Osteocyte (in vitro differentiated cells): ENCODE results near the gene CHD5. TPM values are rescaled to one million over a fixed set of nuclear protein-coding genes. Genes with fewer than 3 reads are reported as not detected.

ENCODE experiments used
- DNase-seq: peaks from one replicate; pipeline ENCODE4 v3.0.0; 2021; ENCODE audit warnings: mixed read lengths; ENCODE audit not compliant: unreplicated experiment; ENCODE audit errors: extremely low spot score
- H3K27ac Mint-ChIP-seq: one replicate; pipeline ENCODE4 v1.8.0; 2021; ENCODE audit warnings: mild to moderate bottlenecking, mixed read lengths; ENCODE audit not compliant: unreplicated experiment
- H3K27me3 Mint-ChIP-seq: one replicate; pipeline ENCODE4 v1.8.0; 2021; ENCODE audit warnings: mixed read lengths; ENCODE audit not compliant: unreplicated experiment
- H3K36me3 Mint-ChIP-seq: one replicate; pipeline ENCODE4 v1.8.0; 2021; ENCODE audit warnings: mixed read lengths; ENCODE audit not compliant: unreplicated experiment
- H3K4me1 Mint-ChIP-seq: one replicate; pipeline ENCODE4 v1.8.0; 2021; ENCODE audit warnings: mixed read lengths; ENCODE audit not compliant: unreplicated experiment
- H3K4me3 Mint-ChIP-seq: one replicate; pipeline ENCODE4 v1.8.0; 2021; ENCODE audit warnings: mild to moderate bottlenecking, moderate library complexity, mixed read lengths; ENCODE audit not compliant: unreplicated experiment
- H3K9me3 Mint-ChIP-seq: one replicate; pipeline ENCODE4 v1.8.0; 2021; ENCODE audit warnings: mixed read lengths; ENCODE audit not compliant: unreplicated experiment
- total RNA-seq: library from RNA; stranded (reverse); gene quantifications from 2 replicates; pipeline ENCODE4 v1.2.1, GENCODE V29; 2021
- TF ChIP-seq, protein P1 (sequence below): fragments of 200-600 bp; sonication (generic); IDR thresholded peaks from 2 replicates; pipeline ENCODE4 v1.5.0; 2021; ENCODE audit warnings: antibody characterized with exemption, mild to moderate bottlenecking, moderate library complexity

The CHD5 gene
- total RNA-seq, 1 donor from 2014 or later, result 0.43 TPM

- peaks cover 3% of the 10 kb centered on the region for H3K27me3 Mint-ChIP-seq
- H3K27ac Mint-ChIP-seq, result no peak overlapping the region
- no peaks in the 10 kb centered on the region for H3K4me1 Mint-ChIP-seq
- no peaks in the 10 kb centered on the region for H3K9me3 Mint-ChIP-seq
- no peaks in the 10 kb centered on the region for H3K36me3 Mint-ChIP-seq
- H3K4me3 Mint-ChIP-seq, result no peak overlapping the region
- TF ChIP-seq, protein P1, sequence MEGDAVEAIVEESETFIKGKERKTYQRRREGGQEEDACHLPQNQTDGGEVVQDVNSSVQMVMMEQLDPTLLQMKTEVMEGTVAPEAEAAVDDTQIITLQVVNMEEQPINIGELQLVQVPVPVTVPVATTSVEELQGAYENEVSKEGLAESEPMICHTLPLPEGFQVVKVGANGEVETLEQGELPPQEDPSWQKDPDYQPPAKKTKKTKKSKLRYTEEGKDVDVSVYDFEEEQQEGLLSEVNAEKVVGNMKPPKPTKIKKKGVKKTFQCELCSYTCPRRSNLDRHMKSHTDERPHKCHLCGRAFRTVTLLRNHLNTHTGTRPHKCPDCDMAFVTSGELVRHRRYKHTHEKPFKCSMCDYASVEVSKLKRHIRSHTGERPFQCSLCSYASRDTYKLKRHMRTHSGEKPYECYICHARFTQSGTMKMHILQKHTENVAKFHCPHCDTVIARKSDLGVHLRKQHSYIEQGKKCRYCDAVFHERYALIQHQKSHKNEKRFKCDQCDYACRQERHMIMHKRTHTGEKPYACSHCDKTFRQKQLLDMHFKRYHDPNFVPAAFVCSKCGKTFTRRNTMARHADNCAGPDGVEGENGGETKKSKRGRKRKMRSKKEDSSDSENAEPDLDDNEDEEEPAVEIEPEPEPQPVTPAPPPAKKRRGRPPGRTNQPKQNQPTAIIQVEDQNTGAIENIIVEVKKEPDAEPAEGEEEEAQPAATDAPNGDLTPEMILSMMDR, result no peak
- DNase-seq, result no peak
Observed at GRCh38 chr1:6167391-6168303, 12.5 kb downstream of the CHD5 start.

- no peak for DNase-seq
- H3K4me3 Mint-ChIP-seq, result no peak overlapping the region
- no peaks in the 10 kb centered on the region for H3K9me3 Mint-ChIP-seq
- H3K4me1 Mint-ChIP-seq, result no peaks in the 10 kb centered on the region
- H3K36me3 Mint-ChIP-seq, result no peaks in the 10 kb centered on the region
- TF ChIP-seq, protein P1, result no peak
- H3K27ac Mint-ChIP-seq, result no peak overlapping the region
- H3K27me3 Mint-ChIP-seq, result peaks cover 3% of the 10 kb centered on the region
Observed at GRCh38 chr1:6166655-6167390, 13.3 kb downstream of the CHD5 start.

DNA sequence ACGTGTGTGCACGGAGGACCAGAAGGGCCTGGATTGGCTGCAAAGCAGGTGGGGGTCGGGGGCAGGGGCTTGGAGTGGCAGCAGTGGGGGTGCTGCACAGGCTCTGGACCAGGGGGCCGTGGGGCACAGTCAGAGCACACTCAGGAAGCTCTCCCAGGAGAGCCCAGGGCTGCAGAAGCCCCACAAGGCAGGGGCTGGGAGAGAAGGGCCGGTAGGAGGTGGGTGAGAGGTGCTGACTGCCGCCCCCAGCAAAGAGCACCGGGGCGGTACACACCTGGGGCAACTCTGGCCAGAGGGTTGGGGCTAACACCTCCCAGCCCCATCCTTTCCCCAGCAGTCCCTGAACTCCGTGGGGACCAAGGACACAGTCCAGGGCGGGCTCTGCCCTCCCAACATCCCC lies 13.9 kb downstream of the CHD5 start:
- TF ChIP-seq, protein P1, result no peak
- H3K4me3 Mint-ChIP-seq, result no peak overlapping the region
- DNase-seq, result no peak

DNA sequence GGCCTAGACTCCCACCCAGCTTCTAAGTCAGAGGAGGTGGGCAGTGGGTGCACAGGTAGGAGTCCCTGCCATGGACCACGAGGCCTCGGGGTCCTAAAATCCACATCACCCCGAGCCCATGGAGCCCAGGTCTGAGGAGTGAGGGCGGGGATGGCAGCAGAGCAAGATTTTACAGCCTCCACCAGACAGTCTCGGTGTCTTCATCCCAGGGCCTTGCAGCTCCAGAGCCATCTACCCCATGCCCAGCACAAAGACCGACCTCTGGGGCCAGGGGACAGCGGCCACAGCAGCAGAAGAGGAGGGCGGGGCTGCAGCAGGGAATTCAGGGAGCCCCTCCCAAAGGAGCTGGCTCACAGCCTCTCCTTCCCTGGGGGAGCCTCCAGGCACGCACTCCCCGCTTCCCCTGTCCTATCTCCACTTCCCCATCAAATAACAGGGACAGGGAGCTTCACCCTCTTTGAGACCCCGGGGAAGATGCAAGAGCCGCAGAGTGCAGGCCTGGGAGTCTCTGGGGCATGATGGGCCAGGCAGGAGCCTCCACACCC lies 14.6 kb downstream of the CHD5 start:
- H3K9me3 Mint-ChIP-seq, result no peaks in the 10 kb centered on the region
- DNase-seq, result no peak
- no peak overlapping the region for H3K27ac Mint-ChIP-seq
- TF ChIP-seq, protein P1, result no peak
- H3K36me3 Mint-ChIP-seq, result no peaks in the 10 kb centered on the region
- peaks cover 3% of the 10 kb centered on the region for H3K27me3 Mint-ChIP-seq
- H3K4me3 Mint-ChIP-seq, result no peak overlapping the region
- H3K4me1 Mint-ChIP-seq, result no peaks in the 10 kb centered on the region

More for the DNA sequence above, 13.9 kb downstream of the CHD5 start:
- no peaks in the 10 kb centered on the region for H3K9me3 Mint-ChIP-seq
- peaks cover 3% of the 10 kb centered on the region for H3K27me3 Mint-ChIP-seq
- H3K36me3 Mint-ChIP-seq, result no peaks in the 10 kb centered on the region
- H3K4me1 Mint-ChIP-seq, result no peaks in the 10 kb centered on the region
- no peak overlapping the region for H3K27ac Mint-ChIP-seq

GRCh38 chr1:6165027-6165426 lies 15.1 kb downstream of the CHD5 start:
- no peaks in the 10 kb centered on the region for H3K4me1 Mint-ChIP-seq
- H3K27me3 Mint-ChIP-seq, result peaks cover 3% of the 10 kb centered on the region
- TF ChIP-seq, protein P1, result no peak
- no peak overlapping the region for H3K27ac Mint-ChIP-seq
- no peak for DNase-seq
- no peaks in the 10 kb centered on the region for H3K9me3 Mint-ChIP-seq
- no peak overlapping the region for H3K4me3 Mint-ChIP-seq
- no peaks in the 10 kb centered on the region for H3K36me3 Mint-ChIP-seq
